Measurements from ENCODE around the gene HES3. TPM values are rescaled to one million over a fixed set of nuclear protein-coding genes. Genes with fewer than 3 reads are reported as not detected.

The HES3 gene
- total RNA-seq, 4 donors from 2014 or later = not detected

- Histone ChIP-seq H3K9me3 (no peaks in the 10 kb centered on the region), H3K27me3 (no peaks in the 10 kb centered on the region), H3K36me3 (no peaks in the 10 kb centered on the region), H3K4me1 (peaks cover 0 to 57% (median 3%) of the 10 kb centered on the region in 4 donors), H3K4me3 (no peak overlapping the region), H3K27ac (no peak overlapping the region)
- no peak for DNase-seq
- TF ChIP-seq POLR2A (IDR thresholded peaks at IDR 0.05) = no peak
- TF ChIP-seq, protein P1, sequence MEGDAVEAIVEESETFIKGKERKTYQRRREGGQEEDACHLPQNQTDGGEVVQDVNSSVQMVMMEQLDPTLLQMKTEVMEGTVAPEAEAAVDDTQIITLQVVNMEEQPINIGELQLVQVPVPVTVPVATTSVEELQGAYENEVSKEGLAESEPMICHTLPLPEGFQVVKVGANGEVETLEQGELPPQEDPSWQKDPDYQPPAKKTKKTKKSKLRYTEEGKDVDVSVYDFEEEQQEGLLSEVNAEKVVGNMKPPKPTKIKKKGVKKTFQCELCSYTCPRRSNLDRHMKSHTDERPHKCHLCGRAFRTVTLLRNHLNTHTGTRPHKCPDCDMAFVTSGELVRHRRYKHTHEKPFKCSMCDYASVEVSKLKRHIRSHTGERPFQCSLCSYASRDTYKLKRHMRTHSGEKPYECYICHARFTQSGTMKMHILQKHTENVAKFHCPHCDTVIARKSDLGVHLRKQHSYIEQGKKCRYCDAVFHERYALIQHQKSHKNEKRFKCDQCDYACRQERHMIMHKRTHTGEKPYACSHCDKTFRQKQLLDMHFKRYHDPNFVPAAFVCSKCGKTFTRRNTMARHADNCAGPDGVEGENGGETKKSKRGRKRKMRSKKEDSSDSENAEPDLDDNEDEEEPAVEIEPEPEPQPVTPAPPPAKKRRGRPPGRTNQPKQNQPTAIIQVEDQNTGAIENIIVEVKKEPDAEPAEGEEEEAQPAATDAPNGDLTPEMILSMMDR (IDR thresholded peaks at IDR 0.05) = no peak
Observed at GRCh38 chr1:6274622-6275139, 30.7 kb downstream of the HES3 start.

DNA sequence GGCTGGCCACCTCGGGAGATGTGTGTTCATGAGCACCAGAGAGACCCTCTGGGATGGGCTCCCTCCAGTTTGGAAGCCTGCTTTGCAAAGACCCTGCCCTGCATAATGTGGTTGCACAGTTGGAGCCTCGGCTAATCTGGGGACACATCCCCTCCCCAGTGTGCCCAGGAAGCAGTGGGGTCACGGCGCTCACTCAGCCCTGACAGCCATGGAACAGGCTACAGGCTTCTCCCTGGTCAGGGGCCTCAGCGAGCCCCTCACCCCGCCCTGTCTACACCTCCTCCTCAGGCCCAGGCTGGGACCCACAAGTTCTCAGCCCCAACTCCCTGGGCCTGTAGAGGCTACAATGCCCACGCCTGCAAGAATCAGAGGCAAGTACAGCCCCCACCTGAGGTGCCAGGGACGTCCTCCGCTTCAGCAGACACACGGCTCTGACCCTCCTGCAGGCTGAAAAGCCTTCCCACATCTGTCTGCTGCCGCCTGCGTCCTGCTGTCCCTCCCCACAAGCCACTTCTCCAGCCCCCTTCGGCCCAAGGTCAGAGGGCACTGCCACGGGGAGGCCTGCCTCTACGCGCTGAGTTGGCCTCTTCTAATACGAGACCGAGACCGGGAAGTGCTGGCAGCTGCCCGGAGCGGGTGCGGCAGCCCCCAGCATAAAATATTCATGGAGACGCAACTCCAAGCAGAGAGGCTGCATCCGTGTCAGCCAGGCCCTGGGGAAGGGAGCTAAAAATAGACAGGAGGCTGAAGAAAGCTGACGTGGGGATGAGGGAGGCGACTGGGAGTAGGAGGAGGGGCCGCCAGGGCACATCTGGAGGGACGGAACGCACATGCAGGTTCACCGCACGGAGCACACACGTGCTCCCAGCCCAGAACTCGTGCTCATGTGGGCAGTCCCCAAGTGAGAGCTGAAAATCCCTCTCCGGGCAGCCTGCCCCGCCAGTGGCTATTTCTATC lies 32.1 kb downstream of the HES3 start:
- Histone ChIP-seq H3K4me1 (peaks cover 0 to 44% (median 0%) of the 10 kb centered on the region in 4 donors), H3K27ac (peak overlapping the region; percentile 1 to 71 (median 24)), H3K9me3 (no peaks in the 10 kb centered on the region), H3K27me3 (no peaks in the 10 kb centered on the region), H3K36me3 (peaks cover 0 to 5% (median 0%) of the 10 kb centered on the region in 3 donors), H3K4me3 (no peak overlapping the region)
- peak in 2 of 3 donors; percentile 55 to 67 for DNase-seq
- TF ChIP-seq POLR2A (IDR thresholded peaks at IDR 0.05) = no peak
- TF ChIP-seq, protein P1 (IDR thresholded peaks at IDR 0.05) = no peak

DNA sequence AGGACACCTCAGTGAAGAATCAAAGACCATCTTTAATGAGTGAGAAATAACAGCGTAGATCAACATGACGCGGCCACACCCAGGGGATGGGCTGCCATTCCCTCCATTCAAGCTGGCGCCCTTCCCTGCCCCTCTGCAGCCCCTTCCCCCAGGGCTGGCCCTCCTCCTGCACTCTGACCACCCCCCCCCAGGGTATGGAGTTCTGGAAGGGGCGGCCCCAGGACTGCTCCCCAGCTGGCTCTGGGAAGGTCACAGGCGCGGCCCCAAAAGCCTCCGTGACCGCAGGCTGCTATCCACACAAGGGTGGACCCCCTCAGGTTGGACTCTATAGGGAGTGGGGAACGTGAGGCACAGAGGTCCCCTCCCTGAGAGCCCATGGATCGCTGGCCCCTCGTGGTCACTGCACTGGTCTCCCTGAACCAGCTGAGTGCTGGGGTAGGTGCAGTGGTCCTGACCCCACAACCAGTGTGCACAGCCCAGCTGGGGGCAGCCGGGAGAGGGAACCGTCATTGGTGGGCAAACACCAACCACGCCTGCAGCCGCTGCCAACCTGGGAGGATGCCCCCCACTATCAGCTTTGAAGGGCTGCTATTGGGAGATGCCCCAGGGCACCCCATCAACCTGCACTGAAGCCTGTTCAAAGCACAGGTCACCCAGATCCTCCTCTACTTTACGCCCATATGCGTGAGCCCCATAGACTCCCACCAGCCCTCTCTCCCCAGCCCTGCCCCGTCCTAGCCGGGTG lies 33.0 kb downstream of the HES3 start:
- H3K4me3 ChIP-seq = no peak overlapping the region
- peaks cover 0 to 42% (median 0%) of the 10 kb centered on the region in 4 donors for H3K4me1 ChIP-seq
- TF ChIP-seq, protein P1 (IDR thresholded peaks at IDR 0.05) = no peak
- TF ChIP-seq POLR2A (IDR thresholded peaks at IDR 0.05) = no peak
- H3K36me3 ChIP-seq = peaks cover 0 to 5% (median 0%) of the 10 kb centered on the region in 3 donors
- no peak for DNase-seq
- no peaks in the 10 kb centered on the region for H3K9me3 ChIP-seq
- peak overlapping the region in 2 of 4 donors; percentile 44 to 71 for H3K27ac ChIP-seq
- H3K27me3 ChIP-seq = no peaks in the 10 kb centered on the region

DNA sequence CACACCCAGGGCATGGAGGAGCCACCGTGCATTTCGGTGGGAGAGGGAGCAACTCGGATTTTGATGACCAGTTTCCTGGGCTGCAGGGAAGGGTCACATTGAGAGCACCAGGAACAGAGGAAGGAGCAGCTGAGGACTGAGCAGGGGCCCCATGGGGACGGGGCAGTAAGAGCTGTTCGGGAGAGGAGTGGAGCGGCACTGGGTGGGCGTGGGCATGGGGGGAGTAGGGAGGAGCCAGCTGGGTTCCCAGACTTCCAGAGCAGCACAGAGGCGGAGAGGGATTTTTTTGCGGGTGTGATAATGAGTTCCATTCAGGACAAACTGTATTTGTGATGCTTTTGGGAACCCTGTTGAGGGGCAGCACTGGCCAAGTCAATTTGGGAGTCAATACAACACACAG lies 34.3 kb downstream of the HES3 start:
- peaks cover 0 to 39% (median 0%) of the 10 kb centered on the region in 4 donors for H3K4me1 ChIP-seq
- H3K27me3 ChIP-seq = no peaks in the 10 kb centered on the region
- TF ChIP-seq, protein P1 (IDR thresholded peaks at IDR 0.05) = no peak
- TF ChIP-seq POLR2A (IDR thresholded peaks at IDR 0.05) = no peak
- no peak overlapping the region for H3K4me3 ChIP-seq
- peak overlapping the region in 1 of 4 donors; percentile 13 for H3K27ac ChIP-seq
- peaks cover 0 to 5% (median 0%) of the 10 kb centered on the region in 3 donors for H3K36me3 ChIP-seq
- DNase-seq = no peak
- H3K9me3 ChIP-seq = no peaks in the 10 kb centered on the region

DNA sequence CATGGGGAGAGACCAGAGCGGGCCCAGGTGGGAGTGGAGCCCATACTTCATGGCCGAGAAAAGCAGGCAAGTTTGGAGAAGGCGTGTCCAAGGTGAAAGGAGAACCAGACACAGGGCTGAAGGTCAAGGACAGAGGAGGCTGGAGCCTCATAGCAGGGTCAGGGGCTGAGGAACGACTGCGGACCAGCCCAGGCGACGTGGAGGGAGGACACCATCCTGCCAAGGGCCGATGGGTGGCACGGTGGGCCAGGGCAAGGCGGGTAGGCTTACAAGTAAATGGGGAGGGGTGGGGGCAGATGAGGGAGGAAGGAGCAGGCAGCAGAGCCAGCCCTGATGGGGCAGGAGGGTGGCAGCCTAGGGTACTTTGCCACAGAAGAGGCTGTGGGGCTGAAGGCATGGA lies 35.1 kb downstream of the HES3 start:
- TF ChIP-seq, protein P1 (IDR thresholded peaks at IDR 0.05) = no peak
- TF ChIP-seq POLR2A (IDR thresholded peaks at IDR 0.05) = no peak

More for the DNA sequence above, 35.1 kb downstream of the HES3 start:
- no peak for DNase-seq
- peaks cover 0 to 5% (median 0%) of the 10 kb centered on the region in 3 donors for H3K36me3 ChIP-seq
- H3K27ac ChIP-seq = no peak overlapping the region
- no peaks in the 10 kb centered on the region for H3K27me3 ChIP-seq
- no peaks in the 10 kb centered on the region for H3K9me3 ChIP-seq
- H3K4me3 ChIP-seq = no peak overlapping the region
- peaks cover 0 to 34% (median 0%) of the 10 kb centered on the region in 4 donors for H3K4me1 ChIP-seq

All from Peyer's patch (tissue), 4 donors.